HCT116 (cell line): ENCODE data around the gene USP10. TPM values are rescaled to one million over a fixed set of nuclear protein-coding genes. Genes with fewer than 3 reads are reported as not detected.

Source experiments
- ATAC-seq: fragments of 200-7000 bp; cut with Tn5 transposase; 2 replicates; pipeline ENCODE4 v1.9.1; 2020; ENCODE audit warnings: mild to moderate bottlenecking, moderate library complexity
- BruUV-seq: library from RNA; stranded (reverse); fragments of 400-500 nt; replicated peaks from 2 replicates; lab custom pipeline; 2021; lab: Mats Ljungman, UMichigan
- CTCF ChIA-PET: fragments of 300-600 bp; sonication (Branson Sonifier 250); formaldehyde crosslinking; loops from one replicate; lab custom pipeline; 2021; ENCODE audit warnings: antibody characterized with exemption; lab: Charles Lee
- POLR2A ChIA-PET: fragments of 300-600, 350-600 bp; sonication (Branson Sonifier 250); formaldehyde crosslinking; loops from one replicate; lab custom pipeline; 2021; ENCODE audit warnings: antibody characterized with exemption; lab: Charles Lee
- RAD21 ChIA-PET, 2 experiments: fragments of 300-600 bp; sonication (Branson Sonifier 250); formaldehyde crosslinking; loops; one replicate each; lab custom pipeline; 2023; ENCODE audit warnings: low total read pairs in 2 of 2; ENCODE audit not compliant: uncharacterized antibody in 2 of 2, unreplicated experiment in 2 of 2, low non-redundant PET in 1 of 2; lab: Charles Lee
- DNase-seq: peaks from one replicate; pipeline ENCODE4 v3.0.0-alpha.2; 2010; ENCODE audit warnings: low read depth, low spot score
- H2AFZ ChIP-seq: fragments of 200-600 bp; shearing (Covaris generic), sonication (generic); 2 replicates; pipeline ENCODE4 v1.6.1; 2017; ENCODE audit warnings: low read depth, mixed run types, mixed read lengths, antibody characterized with exemption, low read length; ENCODE audit not compliant: poor library complexity, severe bottlenecking
- H3K27ac ChIP-seq: 2 replicates; pipeline ENCODE4 v1.5.1; 2012; ENCODE audit warnings: low read depth, low read length
- H3K27me3 ChIP-seq: fragments of 200-600 bp; sonication (generic); 2 replicates; pipeline ENCODE4 v1.6.1; 2016; ENCODE audit warnings: mixed run types, low read length, mixed read lengths; ENCODE audit not compliant: insufficient read depth
- H3K36me3 ChIP-seq, 2 experiments: fragments of 200-500 bp in 1 of 2; fragments of 200-600 bp in 1 of 2; sonication (Bioruptor generic) in 1 of 2; sonication (generic) in 1 of 2; 2 replicates each; pipeline versions ENCODE4 v1.5.1 to v1.6.1; 2014 to 2016; ENCODE audit warnings: low read length in 2 of 2, inconsistent platforms in 1 of 2, mixed read lengths in 1 of 2, mixed run types in 1 of 2; ENCODE audit not compliant: insufficient read depth in 2 of 2, control insufficient read depth in 1 of 2
- H3K4me1 ChIP-seq, 2 experiments: fragments of 200-600 bp in 1 of 2; sonication (generic) in 1 of 2; 2 replicates each; pipeline versions ENCODE4 v1.5.1 to v1.6.1; 2012 to 2017; ENCODE audit warnings: low read length in 2 of 2, inconsistent platforms in 1 of 2, mild to moderate bottlenecking in 1 of 2, mixed read lengths in 1 of 2, mixed run types in 1 of 2, moderate library complexity in 1 of 2; ENCODE audit not compliant: insufficient read depth in 2 of 2, control insufficient read depth in 1 of 2
- H3K4me2 ChIP-seq: fragments of 200-600 bp; sonication (generic); 2 replicates; pipeline ENCODE4 v1.6.1; 2017; ENCODE audit warnings: mixed run types, low read length, mixed read lengths
- H3K4me3 ChIP-seq, 2 experiments: fragments of 200-600 bp in 1 of 2; sonication (generic) in 1 of 2; replicated peaks in 1 of 2; 2 replicates each; pipeline ENCODE4 v1.5.1; 2011 to 2016; ENCODE audit warnings: low read length in 2 of 2, control low read depth in 1 of 2, low read depth in 1 of 2, mild to moderate bottlenecking in 1 of 2, mixed read lengths in 1 of 2, mixed run types in 1 of 2
- H3K79me2 ChIP-seq: fragments of 200-600 bp; sonication (generic); 2 replicates; pipeline ENCODE4 v1.6.1; 2017; ENCODE audit warnings: mild to moderate bottlenecking, mixed run types, low read length, moderate library complexity, mixed read lengths; ENCODE audit not compliant: insufficient read depth
- H3K9ac ChIP-seq: fragments of 200-600 bp; sonication (generic); 2 replicates; pipeline ENCODE4 v1.6.1; 2016; ENCODE audit warnings: low read length, mixed read lengths
- H3K9me2 ChIP-seq: fragments of 200-600 bp; sonication (generic), shearing (Covaris generic); 2 replicates; pipeline ENCODE4 v1.6.1; 2017; ENCODE audit warnings: mixed run types, mild to moderate bottlenecking, moderate library complexity; ENCODE audit not compliant: insufficient read depth
- H3K9me3 ChIP-seq, 2 experiments: fragments of 200-500 bp in 1 of 2; fragments of 200-600 bp in 1 of 2; sonication (Bioruptor generic) in 1 of 2; sonication (generic) in 1 of 2; 2 replicates each; pipeline ENCODE4 v1.6.1; 2014 to 2017; ENCODE audit warnings: low read length in 2 of 2, mixed read lengths in 2 of 2, inconsistent platforms in 1 of 2, low read depth in 1 of 2, mild to moderate bottlenecking in 1 of 2, mixed run types in 1 of 2, moderate library complexity in 1 of 2; ENCODE audit not compliant: control insufficient read depth in 1 of 2, insufficient read depth in 1 of 2
- H4K20me1 ChIP-seq: fragments of 200-600 bp; sonication (generic), shearing (Covaris generic); 2 replicates; pipeline ENCODE4 v1.6.1; 2017; ENCODE audit warnings: mixed run types, mild to moderate bottlenecking, moderate library complexity; ENCODE audit not compliant: insufficient read depth
- CBX3 ChIP-seq: IDR thresholded peaks from 2 replicates; pipeline ENCODE4 v1.6.1; 2012; ENCODE audit warnings: low read depth
- EZH2 ChIP-seq: fragments of 200-600 bp; sonication (generic); IDR thresholded peaks from 2 replicates; pipeline ENCODE4 v1.6.1; 2017; ENCODE audit warnings: antibody characterized with exemption, mixed run types
- EZH2phosphoT487 ChIP-seq: fragments of 200-600 bp; IDR thresholded peaks from 2 replicates; pipeline ENCODE4 v1.6.1; 2018; ENCODE audit warnings: antibody characterized with exemption, borderline replicate concordance
- JUND ChIP-seq: IDR thresholded peaks from 2 replicates; pipeline ENCODE4 v1.6.1; 2012
- POLR2AphosphoS5 ChIP-seq: IDR thresholded peaks from 2 replicates; pipeline ENCODE4 v1.6.1; 2011; ENCODE audit warnings: mild to moderate bottlenecking, low read depth, low read length, moderate library complexity
- SP1 ChIP-seq: IDR thresholded peaks from 2 replicates; pipeline ENCODE4 v1.6.1; 2012; ENCODE audit warnings: low read depth
- SRF ChIP-seq: IDR thresholded peaks from 2 replicates; pipeline ENCODE4 v1.6.1; 2012; ENCODE audit warnings: low read depth
- TCF7L2 ChIP-seq: IDR thresholded peaks from 2 replicates; pipeline ENCODE4 v1.7.0; 2011; ENCODE audit warnings: borderline replicate concordance, inconsistent platforms; ENCODE audit not compliant: insufficient read depth, insufficient read length; ENCODE audit errors: extremely low read depth
- YY1 ChIP-seq: IDR thresholded peaks from 2 replicates; pipeline ENCODE4 v1.6.1; 2011; ENCODE audit warnings: low read length, low read depth, moderate library complexity, mild to moderate bottlenecking; ENCODE audit not compliant: insufficient replicate concordance; ENCODE audit errors: extremely low read depth
- ZFX ChIP-seq: fragments of 450-650 bp; IDR thresholded peaks from 2 replicates; pipeline ENCODE4 v1.6.1; 2017
- ZNF274 ChIP-seq: fragments of 200-500 bp; sonication (Bioruptor generic); IDR thresholded peaks from 2 replicates; pipeline ENCODE4 v1.6.1; 2014; ENCODE audit warnings: mild to moderate bottlenecking, low read depth, low read length, inconsistent platforms
- intact Hi-C: fragments of 100-400 bp; cut with micrococcal nuclease; formaldehyde crosslinking; loops from 2 replicates; pipeline ENCODE4 v1.10.0; 2022
- total RNA-seq: library from RNA; stranded (reverse); gene quantifications from one replicate; pipeline ENCODE4 v1.2.1, GENCODE V29; 2021; ENCODE audit not compliant: unreplicated experiment
- TF ChIP-seq, protein P1 (sequence below), 3 experiments: fragments of 200-600 bp in 1 of 3; sonication (generic) in 1 of 3; IDR thresholded peaks in 2 of 3; conservative IDR thresholded peaks in 1 of 3; 2 replicates each; pipeline ENCODE4 v1.5.1; 2012 to 2017; ENCODE audit warnings: low read depth in 2 of 3, low read length in 2 of 3, antibody characterized with exemption in 1 of 3, borderline replicate concordance in 1 of 3, control low read depth in 1 of 3, mild to moderate bottlenecking in 1 of 3, mixed read lengths in 1 of 3, mixed run types in 1 of 3, moderate library complexity in 1 of 3; ENCODE audit not compliant: insufficient read depth in 1 of 3
- TF ChIP-seq, protein P2 (sequence below): IDR thresholded peaks from 2 replicates; pipeline ENCODE4 v1.6.1; 2011; ENCODE audit warnings: mild to moderate bottlenecking, low read length, moderate library complexity; ENCODE audit not compliant: insufficient replicate concordance; ENCODE audit errors: extremely low read depth

Gene USP10
- total RNA-seq, 1 experiment from 2014 or later, result 175 TPM

DNA sequence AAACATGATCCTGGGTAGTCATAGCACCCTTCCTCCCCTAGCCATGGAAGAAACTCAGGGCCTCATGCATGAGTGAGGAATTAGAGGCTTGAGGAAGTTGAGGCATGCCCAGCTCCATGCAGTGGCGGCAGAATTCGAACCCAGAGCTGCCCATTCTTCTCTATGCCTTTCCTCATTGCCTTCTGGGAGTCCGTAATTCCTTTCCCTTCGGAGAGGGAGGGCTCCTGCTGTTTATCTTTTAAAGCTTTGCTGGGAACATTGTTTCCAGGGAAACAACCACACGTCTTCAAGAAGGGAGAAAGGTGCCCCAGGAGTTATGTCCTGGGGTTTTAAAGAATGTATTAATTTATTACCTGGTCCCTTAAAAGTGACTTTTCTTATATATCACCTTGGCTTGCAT lies 128.5 kb downstream of the USP10 start:
- ChIA-PET POLR2A (interaction anchor here (1.3 kb wide), 1 partner anchor 8 kb away, joined by 6 read pairs; the partner anchor contains the start of gene CRISPLD2), CTCF (no interaction called here)
- TF ChIP-seq SRF (no peak), TCF7L2 (no peak), POLR2AphosphoS5 (no peak), CBX3 (no peak), EZH2 (no peak), JUND (no peak), ZNF274 (no peak), EZH2phosphoT487 (no peak), ZFX (no peak), YY1 (no peak), SP1 (no peak)
- TF ChIP-seq, protein P1, sequence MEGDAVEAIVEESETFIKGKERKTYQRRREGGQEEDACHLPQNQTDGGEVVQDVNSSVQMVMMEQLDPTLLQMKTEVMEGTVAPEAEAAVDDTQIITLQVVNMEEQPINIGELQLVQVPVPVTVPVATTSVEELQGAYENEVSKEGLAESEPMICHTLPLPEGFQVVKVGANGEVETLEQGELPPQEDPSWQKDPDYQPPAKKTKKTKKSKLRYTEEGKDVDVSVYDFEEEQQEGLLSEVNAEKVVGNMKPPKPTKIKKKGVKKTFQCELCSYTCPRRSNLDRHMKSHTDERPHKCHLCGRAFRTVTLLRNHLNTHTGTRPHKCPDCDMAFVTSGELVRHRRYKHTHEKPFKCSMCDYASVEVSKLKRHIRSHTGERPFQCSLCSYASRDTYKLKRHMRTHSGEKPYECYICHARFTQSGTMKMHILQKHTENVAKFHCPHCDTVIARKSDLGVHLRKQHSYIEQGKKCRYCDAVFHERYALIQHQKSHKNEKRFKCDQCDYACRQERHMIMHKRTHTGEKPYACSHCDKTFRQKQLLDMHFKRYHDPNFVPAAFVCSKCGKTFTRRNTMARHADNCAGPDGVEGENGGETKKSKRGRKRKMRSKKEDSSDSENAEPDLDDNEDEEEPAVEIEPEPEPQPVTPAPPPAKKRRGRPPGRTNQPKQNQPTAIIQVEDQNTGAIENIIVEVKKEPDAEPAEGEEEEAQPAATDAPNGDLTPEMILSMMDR (IDR thresholded peaks at IDR 0.05 in 2 of 3, conservative IDR thresholded peaks at IDR 0.05 in 1 of 3; ENCODE audit: borderline replicate concordance in 1 of 3, insufficient read depth in 1 of 3, low read depth in 2 of 3, low read length in 2 of 3), result no peak
- TF ChIP-seq, protein P2, sequence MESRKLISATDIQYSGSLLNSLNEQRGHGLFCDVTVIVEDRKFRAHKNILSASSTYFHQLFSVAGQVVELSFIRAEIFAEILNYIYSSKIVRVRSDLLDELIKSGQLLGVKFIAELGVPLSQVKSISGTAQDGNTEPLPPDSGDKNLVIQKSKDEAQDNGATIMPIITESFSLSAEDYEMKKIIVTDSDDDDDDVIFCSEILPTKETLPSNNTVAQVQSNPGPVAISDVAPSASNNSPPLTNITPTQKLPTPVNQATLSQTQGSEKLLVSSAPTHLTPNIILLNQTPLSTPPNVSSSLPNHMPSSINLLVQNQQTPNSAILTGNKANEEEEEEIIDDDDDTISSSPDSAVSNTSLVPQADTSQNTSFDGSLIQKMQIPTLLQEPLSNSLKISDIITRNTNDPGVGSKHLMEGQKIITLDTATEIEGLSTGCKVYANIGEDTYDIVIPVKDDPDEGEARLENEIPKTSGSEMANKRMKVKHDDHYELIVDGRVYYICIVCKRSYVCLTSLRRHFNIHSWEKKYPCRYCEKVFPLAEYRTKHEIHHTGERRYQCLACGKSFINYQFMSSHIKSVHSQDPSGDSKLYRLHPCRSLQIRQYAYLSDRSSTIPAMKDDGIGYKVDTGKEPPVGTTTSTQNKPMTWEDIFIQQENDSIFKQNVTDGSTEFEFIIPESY, result no peak

More for the DNA sequence above, 128.5 kb downstream of the USP10 start:
- H3K27ac ChIP-seq, result no peak overlapping the region
- no peaks in the 10 kb centered on the region for H3K9me2 ChIP-seq
- H3K4me1 ChIP-seq, result peaks cover 0 to 6% of the 10 kb centered on the region in 2 experiments; a peak in 1 of 4 replicates
- intact Hi-C loops, result no loop called here
- BruUV-seq, result no TSS peak
- ATAC-seq, result no peak
- H3K4me2 ChIP-seq, result no peak overlapping the region
- H3K4me3 ChIP-seq, result no peak overlapping the region
- H3K9ac ChIP-seq, result no peak overlapping the region
- H3K9me3 ChIP-seq, result no peaks in the 10 kb centered on the region
- RAD21 ChIA-PET, result no interaction called here
- no peak for DNase-seq
- H3K36me3 ChIP-seq, result no peaks in the 10 kb centered on the region
- H2AFZ ChIP-seq, result no peak overlapping the region
- no peaks in the 10 kb centered on the region for H3K79me2 ChIP-seq
- H4K20me1 ChIP-seq, result no peaks in the 10 kb centered on the region
- no peaks in the 10 kb centered on the region for H3K27me3 ChIP-seq

Other genes with a start within 250 kb of the USP10 start
- 32.2 TPM for gene MEAK7, start 195.3 kb upstream of the USP10 start, total RNA-seq
- gene COTL1, start 81.9 kb upstream of the USP10 start, total RNA-seq, result 276 TPM
- gene KLHL36, start 51.5 kb upstream of the USP10 start, total RNA-seq, result 79.0 TPM
- gene CRISPLD2, start 120.0 kb downstream of the USP10 start, total RNA-seq, result 4.6 TPM